Ureter (tissue), 1 donor: Measurements from ENCODE around the gene CPLX1. TPM values are rescaled to one million over a fixed set of nuclear protein-coding genes. Genes with fewer than 3 reads are reported as not detected.
"Not testable (repeated sequence)": the region's sequence is repeated elsewhere in the genome, so short reads cannot be mapped to it uniquely, and the experiment has no call there.

Experiments used
- DNase-seq: peaks from one replicate; pipeline ENCODE4 v3.0.0-alpha.2; 2020; ENCODE audit warnings: low spot score
- total RNA-seq: library from RNA; stranded (reverse); gene quantifications from one replicate; pipeline ENCODE4 v1.2.4, GENCODE V29; 2023
- donor health status: DM: yes; HTN: yes; CAD: no.

The CPLX1 gene
- total RNA-seq, 1 donor from 2014 or later: 6.7 TPM

GRCh38 chr4:820230-821172 lies 5.4 kb downstream of the CPLX1 start:
- DNase-seq: no peak

DNA sequence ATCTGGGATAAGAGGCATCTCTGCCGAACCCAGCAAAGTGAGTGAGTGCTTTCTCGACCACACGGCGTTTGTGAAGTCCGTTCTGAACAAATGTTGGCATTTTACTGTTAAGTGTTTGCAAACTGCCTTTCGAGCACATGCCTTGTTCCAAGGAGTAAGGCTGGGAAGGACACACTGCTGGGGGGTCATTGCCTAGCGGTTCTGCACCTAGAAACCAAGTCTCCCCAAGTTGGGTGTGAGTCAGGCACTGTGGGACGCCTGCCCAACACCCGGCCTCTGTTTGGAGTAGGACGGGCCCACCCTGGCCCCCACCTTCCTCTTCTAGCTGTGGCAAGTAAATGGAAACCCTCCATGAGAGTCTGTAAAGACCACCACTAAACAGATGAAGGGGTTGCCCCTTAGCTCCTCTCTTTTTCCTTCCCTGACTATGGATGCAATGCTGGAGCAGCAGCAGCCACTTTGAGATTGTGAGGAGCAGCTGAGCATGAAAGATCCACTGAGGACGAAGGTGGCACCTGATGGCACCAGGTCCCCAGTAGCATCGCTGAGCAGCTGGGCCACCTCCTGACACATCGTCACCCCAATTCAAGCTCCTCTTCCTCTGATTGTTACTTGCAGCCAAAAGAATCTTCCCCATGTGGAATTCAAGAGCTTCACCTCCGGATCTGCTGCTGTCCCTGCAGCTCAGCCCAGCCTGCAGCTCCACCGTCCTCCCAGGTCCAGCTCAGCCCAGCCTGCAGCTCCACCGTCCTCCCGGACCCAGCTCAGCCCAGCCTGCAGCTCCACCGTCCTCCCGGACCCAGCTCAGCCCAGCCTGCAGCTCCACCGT lies 6.3 kb downstream of the CPLX1 start:
- DNase-seq: no peak

DNA sequence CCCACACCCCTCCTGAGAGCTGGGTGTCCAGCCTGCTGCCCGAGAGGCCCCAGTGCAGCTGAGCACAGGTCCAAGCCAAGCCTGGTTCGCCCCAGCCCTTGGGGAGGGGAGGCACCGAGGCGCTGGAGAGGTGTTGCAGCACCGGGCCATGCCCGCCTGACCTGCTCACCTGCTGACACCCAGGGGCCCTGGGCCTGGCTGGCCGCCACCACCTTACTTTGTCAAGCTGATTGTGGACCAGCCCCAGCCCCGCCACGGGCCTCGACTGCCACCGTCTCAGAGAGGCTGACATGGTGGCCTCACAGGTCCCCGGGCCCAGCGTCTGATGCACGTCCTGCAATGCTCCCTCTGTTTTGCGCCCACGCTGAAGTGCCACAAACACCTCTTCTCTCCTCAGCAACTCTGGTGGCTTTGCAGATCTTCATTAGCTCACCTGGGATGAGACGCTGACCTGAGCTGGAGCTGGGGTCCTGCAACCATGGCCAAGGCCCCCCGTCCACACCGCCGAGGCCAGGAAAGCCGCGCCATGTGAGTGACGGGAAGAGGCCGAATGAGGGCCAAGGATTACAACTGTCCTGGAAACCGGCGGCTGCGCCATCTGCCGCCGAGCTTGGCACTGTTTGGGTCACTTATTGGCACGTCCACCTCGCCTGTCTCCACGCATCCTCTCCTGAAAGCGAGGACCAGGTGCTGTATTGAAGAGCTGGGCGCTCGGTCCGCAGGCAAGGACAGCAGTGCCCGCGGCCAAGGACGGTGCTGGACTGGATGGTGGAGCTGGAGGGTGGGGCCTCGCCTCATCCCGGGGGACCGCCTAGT lies 7.6 kb downstream of the CPLX1 start:
- DNase-seq: no peak

- DNase-seq: no peak
Measured at GRCh38 chr4:815464-816146, 10.3 kb downstream of the CPLX1 start.

GRCh38 chr4:814312-814850 lies 11.5 kb downstream of the CPLX1 start:
- DNase-seq: no peak

GRCh38 chr4:813900-814299 lies 12.0 kb downstream of the CPLX1 start:
- DNase-seq: no peak

- no peak for DNase-seq
Measured at GRCh38 chr4:808860-809570, 16.9 kb downstream of the CPLX1 start.

DNA sequence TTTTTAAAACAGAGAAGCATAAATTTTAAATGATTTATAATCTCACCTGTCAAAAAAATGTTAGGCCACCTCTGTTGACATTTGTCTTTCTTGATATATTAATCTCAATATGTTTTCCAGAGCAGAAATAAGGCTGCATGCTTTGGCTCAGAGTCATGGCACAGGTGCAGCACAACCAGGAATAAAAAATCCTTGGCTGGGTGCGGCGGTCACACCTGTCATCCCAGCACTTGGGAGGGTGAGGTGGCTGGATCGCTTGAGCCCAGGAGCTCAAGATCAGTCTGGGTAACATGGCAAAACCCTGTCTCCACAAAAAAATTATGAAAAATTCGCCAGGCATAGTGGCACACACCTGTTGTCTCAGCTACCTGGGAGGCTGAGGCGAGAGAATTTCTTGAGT lies 18.1 kb downstream of the CPLX1 start:
- DNase-seq: no peak

DNA sequence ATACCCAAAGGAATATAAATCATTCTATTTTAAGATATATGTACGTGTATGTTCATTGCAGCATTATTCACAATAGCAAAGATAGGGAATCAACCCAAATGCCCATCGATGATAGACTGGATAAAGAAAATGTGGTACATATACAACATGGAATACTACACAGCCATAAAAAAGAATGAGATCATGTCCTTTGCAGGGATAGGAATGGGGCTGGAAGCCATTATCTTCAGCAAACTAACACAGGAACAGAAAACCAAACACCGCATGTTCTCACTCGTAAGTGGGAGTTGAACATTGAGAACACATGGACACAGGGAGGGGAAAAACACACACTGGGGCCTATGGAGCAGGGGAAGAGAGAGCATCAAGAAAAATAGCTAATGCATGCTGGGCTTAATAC lies 18.9 kb downstream of the CPLX1 start:
- not testable (repeated sequence) for DNase-seq

- DNase-seq: no peak
Measured at GRCh38 chr4:804804-805203, 21.1 kb downstream of the CPLX1 start.

DNA sequence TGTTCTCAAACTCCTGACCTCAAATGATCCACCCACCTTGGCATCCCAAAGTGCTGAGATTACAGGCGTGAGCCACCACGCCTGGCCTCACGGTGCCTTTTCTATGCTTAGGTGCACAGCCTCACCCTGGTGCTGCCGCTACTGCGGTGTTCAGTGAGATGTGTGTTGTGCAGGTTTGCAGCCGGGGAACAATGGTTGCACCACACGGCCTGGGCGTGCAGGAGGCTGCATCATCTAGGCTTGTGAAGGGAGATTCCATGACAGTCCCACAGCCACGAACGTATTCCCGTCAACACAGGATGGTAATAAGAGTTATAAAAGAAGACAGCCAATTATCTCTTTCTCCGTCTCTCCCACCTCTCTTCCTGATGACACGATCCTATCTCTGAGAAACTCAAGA lies 22.0 kb downstream of the CPLX1 start:
- no peak for DNase-seq

GRCh38 chr4:801436-802124 lies 24.3 kb downstream of the CPLX1 start:
- DNase-seq: no peak

DNA sequence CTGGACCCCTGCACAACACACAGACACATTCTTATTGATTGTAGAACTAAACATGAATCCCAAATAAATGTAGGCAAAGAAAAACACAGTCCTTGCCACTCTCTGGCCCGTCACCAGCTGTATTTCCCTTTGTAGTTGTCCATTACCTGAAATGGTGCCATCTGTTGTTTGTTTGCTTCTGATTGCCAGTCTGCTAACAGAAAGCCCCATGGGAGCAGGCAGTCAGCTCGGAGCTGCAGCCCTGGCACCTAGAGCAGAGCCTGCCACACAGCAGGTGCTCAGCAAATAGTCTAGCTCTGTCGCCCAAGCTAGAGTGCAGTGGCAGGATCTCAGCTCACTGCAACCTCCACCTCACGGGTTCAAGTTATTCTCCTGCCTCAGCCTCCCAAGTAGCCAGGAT lies 28.9 kb downstream of the CPLX1 start:
- DNase-seq: no peak

- DNase-seq: no peak
Measured at GRCh38 chr4:796206-796605, 29.7 kb downstream of the CPLX1 start.

GRCh38 chr4:795726-796119 lies 30.2 kb downstream of the CPLX1 start:
- no peak for DNase-seq

GRCh38 chr4:794900-795725 lies 30.8 kb downstream of the CPLX1 start:
- DNase-seq: no peak

- no peak for DNase-seq
Measured at GRCh38 chr4:793941-794621, 31.8 kb downstream of the CPLX1 start.
